NCI-H2107 treated with DMSO at 0.1 percent for 48 hours (cell line): ENCODE data around the gene RPE65.
A peak's percentile ranks its signal among the peaks of the same experiment; 100 is the strongest.
"Not testable (repeated sequence)": the region's sequence is repeated elsewhere in the genome, so short reads cannot be mapped to it uniquely, and the experiment has no call there.

ENCODE experiments used
- DNase-seq: peaks from one replicate; lab custom pipeline; 2025; ENCODE audit not compliant: unreplicated experiment; lab: John Stamatoyannopoulos, UW

The RPE65 gene

DNA sequence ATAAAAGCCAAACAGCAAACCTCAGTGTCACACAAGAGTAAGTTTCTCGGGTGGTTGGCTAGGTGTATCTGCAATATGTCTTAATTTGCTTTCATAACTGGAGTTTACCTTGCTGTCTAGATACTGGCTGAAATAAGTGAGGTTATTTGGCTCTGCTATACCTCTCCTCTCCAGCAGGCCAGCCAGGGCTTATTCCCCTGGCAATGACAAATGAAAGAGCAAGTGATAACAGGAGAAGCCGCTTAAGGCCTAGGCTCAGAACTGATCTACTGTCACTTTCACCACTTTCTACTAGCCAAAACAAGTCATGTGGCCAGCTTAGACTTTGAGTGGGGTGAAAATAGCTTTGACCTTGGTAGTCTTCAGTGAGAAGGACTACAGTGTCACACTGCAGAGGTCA lies 4.8 kb upstream of the RPE65 start:
- DNase-seq, result no peak

DNA sequence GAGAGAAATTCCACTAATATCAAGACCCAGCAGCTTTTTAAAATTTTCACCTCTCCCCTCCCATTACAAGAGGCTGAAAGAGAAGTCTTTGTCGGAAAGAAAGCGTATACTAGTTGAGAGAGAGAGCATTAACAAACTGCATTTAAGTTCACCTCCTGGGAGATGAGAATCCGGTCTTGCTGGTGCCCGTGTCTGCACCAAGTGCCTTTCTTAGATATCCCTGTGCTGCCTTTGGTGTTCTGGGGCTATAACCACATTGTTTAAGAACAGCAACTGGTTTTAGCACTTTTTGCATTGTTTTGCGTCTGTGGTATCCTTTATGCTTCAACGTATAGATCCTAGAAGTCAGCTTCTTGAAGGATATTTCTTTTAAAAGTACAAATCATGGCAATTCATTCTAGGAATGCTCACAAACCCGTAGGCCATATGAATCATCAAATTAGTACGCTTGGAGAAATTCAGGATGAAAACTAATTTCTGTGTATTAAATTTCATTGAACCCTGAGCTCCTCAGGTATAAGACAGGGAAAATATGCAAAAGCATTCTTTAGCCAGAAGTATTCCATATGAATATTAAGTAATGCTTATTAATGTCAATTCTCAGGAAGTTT lies 3.4 kb upstream of the RPE65 start:
- no peak for DNase-seq

DNA sequence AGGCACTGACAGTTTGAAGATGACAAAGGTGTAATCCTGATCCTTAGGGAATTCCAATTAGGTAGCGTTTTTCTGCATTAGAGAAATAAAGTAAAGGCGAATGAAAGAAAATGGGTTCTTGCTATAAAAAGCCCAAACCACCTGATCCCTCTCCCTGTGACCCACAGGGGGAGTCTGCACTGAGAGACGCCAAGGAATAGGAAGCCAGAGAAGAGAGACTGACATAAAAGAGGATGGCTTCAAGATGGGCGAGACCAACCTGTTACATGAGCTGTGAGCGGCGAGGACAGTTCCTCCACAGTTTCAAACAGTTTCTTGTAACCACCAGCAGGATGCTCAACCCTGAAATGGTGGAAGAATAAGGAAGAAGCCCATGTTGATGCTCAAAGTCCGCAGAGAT lies 1.4 kb downstream of the RPE65 start:
- no peak for DNase-seq

DNA sequence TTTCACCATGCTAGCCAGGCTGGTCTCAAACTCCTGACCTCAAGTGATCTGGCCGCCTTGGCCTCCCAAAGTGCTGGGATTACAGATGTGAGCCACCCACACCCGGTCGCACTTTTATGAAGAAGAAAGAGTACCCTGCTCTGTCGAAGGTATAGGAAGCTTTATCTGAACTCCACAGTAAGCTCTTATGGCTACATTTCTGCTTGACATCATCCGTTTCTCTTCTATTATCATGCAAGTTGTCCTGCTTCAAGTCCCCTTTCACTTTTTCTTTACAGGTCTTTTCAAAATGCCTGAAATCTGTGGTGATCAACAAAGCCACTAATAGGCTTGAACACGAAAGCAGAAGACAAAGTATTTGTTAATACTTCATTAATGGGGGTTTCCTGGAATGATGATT lies 4.0 kb downstream of the RPE65 start:
- no peak for DNase-seq

DNA sequence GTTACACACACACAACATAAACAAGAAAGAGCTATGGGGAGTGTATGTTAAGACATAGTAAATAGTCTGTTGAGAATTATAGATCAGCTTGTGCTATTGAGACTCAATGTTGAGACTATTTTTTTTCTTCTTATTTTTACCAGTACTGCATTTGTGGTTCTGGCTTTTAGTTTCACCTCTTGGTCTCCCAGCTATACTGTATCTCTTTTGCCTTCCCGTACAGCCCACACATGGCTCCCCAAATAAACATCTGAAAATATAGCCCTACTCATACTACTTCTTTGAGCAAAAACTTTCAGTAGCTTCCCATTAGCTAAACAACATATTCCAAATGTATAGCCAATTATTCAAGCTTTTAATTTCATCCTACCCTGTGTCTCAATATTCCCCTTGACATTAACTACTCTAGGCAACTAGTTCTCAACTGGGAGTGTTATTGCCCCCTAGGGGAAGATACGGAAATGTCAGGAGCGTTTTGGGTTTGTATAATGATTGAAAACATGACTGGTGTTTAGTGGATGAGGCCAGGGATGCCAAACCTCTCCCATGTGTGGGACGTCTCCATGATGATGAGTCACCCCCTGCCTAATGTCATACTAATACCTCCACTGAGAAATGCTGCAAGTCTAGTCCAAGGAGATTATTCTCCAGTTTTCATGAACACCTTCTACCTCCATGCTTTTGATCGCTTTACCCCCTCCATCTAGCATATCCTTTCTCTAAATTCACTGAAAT lies 6.8 kb downstream of the RPE65 start:
- DNase-seq, result peak; percentile 18

DNA sequence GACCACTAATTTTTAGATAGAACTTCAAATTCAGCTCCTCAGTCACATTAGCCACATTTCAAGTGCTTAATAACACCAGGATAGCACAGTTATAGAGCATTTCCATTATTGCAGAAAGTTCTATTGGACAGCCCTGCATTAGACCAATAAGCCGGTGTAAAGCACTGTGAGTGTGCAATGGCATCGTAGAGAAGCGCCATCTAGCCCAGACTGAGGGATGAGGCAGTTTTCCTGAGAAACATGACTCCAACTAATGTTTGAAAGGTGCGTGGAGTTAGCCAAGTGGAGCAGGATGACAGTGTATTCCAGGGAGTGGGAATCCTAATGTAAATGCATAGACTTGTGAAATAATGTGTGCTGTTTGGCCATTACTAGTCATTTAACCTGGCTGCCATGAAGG lies 7.7 kb downstream of the RPE65 start:
- no peak for DNase-seq

DNA sequence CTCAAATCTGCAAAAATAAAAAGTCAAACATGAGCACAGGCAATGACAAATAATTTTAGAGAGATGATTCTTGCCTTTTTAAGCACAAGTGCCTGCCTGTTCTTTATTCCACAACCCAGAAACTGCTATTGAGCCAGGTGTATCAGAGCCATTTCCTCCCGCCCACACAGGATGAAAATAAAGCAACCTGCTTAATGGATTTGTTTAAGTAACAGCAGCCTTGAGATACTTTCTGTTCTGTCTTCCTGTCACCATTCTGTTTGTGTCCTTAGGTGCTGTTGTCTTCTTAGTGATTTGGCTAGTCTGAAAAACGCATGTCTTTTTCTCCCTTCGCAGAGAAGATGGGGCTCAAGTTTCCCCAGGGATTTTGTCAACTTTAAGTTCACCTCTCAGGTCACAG lies 11.4 kb downstream of the RPE65 start:
- DNase-seq, result no peak

DNA sequence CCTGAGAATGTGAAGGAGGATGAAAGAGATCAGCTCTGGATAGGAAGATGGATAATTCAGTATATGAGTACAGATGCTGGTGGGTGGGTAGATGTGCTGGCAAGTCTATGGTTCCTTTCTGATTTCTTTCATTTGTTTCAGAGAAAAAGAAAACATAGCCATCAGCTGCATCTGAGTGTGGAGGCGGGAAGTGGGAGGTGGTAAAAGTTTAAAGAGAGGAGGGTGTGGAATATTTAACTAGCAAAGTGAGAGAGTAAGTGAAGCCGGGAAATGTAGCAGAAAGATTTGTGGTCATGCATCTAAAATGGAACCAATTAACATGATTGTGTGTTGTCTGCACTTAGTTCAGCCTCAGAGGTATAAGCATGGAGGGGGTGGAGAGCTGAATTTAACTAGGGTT lies 16.4 kb downstream of the RPE65 start:
- DNase-seq, result no peak

DNA sequence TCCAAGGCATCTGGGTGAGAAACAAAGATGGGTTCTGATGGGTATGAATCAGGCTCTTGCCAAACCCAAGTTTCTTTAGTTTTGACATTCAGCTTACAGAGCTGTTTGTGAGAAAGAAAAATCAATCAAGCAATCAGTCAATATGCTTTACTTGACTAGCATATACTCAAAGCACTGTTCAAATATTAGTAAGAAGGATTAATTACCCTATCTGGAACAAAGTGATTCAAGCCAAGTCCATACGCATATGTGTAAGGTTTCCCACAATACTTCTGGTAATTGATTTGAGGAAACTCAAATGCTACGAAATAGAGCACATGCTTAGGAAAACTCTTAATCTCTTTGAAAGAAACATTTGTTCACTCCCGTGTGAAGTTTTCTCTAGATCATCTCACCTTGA lies 18.7 kb downstream of the RPE65 start:
- no peak for DNase-seq

DNA sequence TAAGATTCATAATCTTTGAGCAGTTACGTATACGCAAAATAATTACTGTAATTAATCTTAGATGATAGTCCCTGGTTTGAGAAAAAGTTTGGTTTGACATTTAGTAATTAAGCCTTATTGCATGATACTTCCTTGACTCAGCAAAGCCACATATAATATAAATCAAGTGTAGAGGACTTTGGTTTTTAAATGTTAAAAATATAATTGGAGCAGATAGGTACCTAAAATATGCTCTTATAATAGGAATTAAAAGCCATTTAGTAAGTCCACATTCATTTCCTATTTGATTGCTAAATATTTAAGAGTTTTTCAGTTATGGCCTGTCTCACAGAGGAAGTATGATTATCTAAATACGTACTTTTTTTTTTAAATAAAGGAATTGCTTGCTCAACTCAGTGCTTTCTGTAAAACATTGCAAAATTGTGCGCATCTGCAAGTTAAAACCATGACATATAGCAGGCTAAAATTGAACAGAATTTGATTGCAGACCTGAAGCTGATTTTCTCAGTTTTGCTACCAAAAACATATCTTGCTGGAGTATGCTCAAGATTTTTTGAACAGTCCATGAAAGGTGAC lies 20.4 kb downstream of the RPE65 start:
- DNase-seq, result no peak

DNA sequence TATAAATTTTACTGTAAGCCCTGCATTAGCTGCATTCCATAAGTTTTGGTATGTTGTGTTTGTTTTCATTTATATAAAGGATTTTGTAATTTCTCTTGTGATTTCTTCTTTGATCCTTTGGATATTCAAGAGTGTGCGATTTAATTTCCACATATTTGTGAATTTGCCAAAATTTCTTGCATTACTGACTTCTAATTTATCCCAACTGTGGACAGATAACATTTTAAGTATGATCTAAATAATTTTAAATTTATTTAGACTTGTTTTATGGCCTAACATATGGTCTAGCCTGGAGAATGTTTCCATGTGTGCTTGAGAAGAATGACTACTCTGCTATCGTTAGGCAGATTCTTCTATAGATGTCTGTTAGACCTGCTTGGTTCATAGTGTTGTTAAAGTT lies 23.2 kb downstream of the RPE65 start:
- no peak for DNase-seq

DNA sequence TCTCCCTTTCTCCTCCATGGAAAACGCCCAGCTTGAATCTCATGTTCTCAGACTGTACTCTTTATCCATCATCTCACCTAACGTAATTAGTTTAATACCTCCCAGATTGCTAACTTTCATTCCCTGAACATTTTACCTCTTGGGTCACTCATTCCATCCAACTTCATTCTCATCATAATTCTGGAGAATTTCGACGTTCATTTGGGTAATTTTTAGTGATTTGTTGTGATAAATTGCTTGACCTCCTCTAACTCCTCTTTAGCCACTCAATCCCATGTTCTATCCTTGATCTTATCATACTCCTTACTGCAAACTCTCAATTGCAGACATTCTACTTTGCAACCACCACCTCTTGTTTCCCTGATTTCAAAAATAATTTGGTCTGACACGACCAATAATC lies 28.4 kb downstream of the RPE65 start:
- no peak for DNase-seq

DNA sequence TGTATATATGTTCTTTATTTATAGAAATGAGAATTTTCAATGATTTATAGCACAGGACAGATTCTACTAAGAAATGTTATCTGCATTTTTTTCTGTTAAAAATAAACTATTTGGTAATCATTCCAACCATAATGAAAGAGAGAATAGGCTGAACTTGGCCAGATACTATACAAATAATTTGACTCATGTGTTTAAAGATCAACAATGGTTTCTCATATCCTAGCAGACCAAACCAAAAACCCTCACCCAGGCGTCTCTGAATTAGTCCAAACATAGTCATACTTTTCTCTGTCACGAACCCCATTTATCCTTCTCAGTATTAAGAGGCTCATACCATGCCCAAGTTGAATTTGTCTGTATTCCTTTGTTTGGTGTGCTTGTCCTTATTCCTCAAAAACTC lies 40.3 kb downstream of the RPE65 start:
- DNase-seq, result no peak

DNA sequence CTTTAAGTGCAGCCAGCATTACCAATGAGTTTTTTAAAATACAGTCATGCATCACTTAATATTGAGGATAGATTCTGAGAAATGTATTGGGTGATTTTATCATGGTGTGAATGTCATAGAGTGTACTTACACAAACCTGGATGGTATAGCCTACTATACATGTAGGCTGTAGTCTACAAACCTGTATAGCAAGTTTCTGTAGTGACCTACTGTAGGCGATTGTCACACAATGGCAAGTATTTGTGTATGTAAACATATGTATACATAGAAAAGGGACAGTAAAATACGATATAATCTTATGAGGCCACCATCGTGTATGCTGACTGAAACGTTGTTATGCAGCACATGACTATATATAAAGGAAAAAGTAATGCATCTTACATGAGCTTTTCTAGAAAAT lies 48.2 kb downstream of the RPE65 start:
- no peak for DNase-seq

DNA sequence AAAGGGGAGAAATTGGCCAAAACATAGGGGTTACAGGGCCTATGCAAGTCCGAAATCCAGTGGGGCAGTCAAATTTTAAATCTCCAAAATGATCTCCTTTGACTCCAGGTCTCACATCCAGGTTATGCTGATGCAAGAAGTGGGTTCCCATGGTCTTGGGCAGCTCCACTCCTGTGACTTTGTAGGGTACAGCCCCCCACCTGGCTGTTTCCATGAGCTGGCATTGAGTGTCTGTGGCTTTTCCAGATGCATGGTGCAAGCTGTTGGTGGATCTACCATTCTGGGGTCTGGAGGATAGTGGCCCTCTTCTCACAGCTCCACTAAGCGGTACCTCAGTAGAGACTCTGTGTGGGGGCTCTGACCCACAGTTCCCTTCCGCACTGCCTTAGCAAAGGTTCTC lies 54.2 kb downstream of the RPE65 start:
- DNase-seq, result not testable (repeated sequence)

DNA sequence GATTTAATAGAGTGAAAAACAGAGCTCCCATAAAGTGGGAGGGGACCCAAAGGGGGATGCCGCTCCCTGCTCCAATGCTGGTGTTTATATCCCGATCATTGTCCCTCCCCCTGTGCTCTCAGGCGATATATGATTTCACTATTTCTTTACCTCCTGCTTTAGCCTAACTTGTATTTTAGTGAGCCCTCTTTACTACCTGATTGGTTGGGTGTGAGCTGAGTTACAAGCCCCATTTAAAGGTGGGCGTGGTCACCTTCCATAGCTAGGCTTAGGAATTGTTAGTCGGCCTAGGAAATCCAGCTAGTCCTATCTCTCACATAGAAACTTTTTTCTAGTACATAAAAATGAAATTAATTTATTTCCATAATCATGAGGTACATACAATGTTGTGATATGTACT lies 57.3 kb downstream of the RPE65 start:
- DNase-seq, result not testable (repeated sequence)

DNA sequence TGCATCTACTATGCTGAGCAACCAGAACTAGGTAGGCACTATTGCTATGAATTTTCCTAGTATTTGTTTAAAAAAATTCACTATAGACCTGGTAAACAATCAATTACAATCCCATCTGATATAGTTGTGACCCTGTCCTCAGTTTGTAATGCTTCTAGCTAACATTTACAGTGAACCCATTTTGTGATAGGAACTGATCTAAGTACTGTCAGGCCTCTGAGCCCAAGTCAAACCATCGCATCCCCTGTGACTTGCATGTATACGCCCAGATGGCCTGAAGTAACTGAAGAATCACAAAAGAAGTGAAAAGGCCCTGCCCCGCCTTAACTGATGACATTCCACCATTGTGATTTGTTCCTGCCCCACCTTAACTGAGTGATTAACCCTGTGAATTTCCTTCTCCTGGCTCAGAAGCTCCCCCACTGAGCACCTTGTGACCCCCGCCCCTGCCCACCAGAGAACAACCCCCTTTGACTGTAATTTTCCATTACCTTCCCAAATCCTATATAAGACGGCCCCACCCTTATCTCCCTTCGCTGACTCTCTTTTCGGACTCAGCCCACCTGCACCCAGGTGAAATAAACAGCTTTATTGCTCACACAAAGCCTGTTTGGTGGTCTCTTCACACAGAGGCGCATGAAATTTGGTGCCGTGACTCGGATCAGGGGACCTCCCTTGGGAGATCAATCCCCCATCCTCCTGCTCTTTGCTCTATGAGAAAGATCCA lies 63.8 kb downstream of the RPE65 start:
- DNase-seq, result not testable (repeated sequence)

DNA sequence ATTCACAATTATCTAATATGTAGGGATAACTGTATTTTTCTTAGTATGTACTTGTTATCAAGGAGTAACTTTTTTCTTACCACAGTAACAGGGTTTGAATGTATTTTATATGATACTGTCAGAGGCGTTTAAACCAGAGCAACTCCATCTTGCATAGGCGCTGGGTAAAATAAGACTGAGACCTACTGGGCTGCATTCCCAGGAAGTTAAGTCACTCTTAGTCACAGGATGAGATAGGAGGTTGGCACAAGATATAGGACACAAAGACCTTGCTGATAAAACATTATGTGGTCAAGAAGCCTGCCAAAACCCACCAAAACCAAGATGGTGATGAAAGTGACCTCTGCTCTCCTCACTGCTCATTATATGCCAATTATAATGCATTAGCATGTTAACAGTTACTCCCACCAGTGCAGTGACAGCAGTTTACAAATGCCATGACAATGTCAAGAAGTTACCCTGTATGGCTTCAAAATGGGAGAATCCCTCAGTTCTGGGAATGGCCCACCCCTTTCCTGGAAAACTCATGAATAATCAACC lies 64.8 kb downstream of the RPE65 start:
- no peak for DNase-seq

DNA sequence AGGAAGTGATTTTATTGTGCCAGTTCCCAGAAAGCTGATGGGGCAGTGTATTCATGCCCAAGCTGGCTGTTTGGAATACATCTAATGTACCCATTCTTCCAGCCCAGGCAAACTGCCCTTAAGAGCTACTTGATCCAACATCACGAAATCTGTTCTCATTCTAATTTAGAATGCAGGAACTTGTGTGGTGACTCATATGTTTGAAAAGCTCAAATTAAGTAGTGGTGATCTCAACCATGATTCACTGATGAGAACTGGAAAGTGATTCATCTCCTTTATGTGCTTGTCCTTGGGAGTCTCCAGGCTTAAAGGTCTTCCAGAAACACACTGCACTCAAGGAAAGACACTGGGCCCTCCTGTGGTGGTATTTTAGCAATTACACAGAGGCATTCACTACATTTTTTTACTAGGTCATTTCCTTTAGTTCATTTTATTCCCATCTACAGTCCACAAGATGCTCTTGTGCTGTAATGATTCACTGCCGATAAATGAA lies 65.4 kb downstream of the RPE65 start:
- DNase-seq, result no peak

DNA sequence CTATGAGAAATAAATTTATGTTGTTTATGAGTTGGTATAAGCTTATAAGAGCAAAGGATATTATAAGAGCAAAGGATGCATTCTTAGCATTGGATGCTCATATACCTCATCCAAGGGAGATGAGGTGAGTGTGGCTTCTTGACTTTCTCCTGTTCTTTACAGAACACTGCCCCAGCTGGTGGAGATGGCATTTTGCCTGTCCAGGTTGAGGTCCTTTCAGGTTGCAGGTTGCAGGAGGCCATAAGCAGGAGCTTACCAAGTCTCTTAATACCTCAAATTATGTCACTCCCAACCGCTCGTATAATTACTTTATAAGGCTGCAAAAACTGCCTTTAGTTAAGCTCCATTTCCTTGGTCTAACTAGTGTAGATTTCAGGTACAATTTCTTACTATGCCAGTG lies 66.7 kb downstream of the RPE65 start:
- no peak for DNase-seq

DNA sequence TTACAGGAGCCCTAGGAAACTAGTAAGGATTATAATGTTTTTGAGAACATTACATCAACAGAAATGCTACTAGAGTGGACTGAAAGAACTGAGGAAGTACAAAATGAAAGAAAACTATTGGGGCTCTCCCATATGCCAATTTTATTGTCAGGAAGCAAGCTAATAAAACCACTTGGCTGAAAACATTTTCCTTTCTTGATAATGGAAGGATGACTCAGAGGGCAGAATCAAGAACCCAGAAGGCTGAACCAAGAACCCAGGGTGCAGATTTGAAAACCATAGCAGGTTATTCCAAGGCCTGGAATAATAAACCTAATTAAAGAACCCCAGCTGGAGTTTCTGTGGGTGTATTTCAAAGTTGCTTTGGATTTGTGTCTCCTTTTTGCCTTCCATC lies 70.7 kb downstream of the RPE65 start:
- DNase-seq, result no peak
